H1 (cell line): Measurements from ENCODE around the gene GAGE12D. TPM values are rescaled to one million over a fixed set of nuclear protein-coding genes. Genes with fewer than 3 reads are reported as not detected.
"Not testable (repeated sequence)": the region's sequence is repeated elsewhere in the genome, so short reads cannot be mapped to it uniquely, and the experiment has no call there.

Source experiments
- CTCF ChIA-PET: fragments of 300-600 bp; sonication (Branson Sonifier 250); formaldehyde crosslinking; loops from one replicate; lab custom pipeline; 2021; ENCODE audit not compliant: partially characterized antibody; lab: Charles Lee
- POLR2A ChIA-PET: fragments of 300-600 bp; sonication (Branson Sonifier 250); formaldehyde crosslinking; loops from one replicate; lab custom pipeline; 2021; ENCODE audit warnings: inconsistent platforms; ENCODE audit not compliant: partially characterized antibody; lab: Charles Lee
- DNase-seq, 2 experiments: peaks; one replicate each; pipeline versions ENCODE4 v3.0.0 to v3.0.0-alpha.2; 2010 to 2022; ENCODE audit warnings: low spot score in 2 of 2, low read depth in 1 of 2, mixed read lengths in 1 of 2
- FAIRE-seq: peaks from 2 replicates; lab custom pipeline; 2011; peaks lifted over from hg19 to GRCh38; lab: Jason Lieb, UNC
- H2AFZ ChIP-seq: 2 replicates; pipeline ENCODE4 v1.8.1; 2012; ENCODE audit warnings: low read length, inconsistent platforms
- H2AK5ac ChIP-seq: 2 replicates; pipeline ENCODE4 v1.6.1; 2013; ENCODE audit warnings: low read depth, low read length
- H2BK120ac ChIP-seq: replicated peaks from 2 replicates; pipeline ENCODE3; 2013; ENCODE audit warnings: low read depth, low read length, inconsistent platforms
- H2BK12ac ChIP-seq: 2 replicates; pipeline ENCODE4 v1.6.1; 2013; ENCODE audit warnings: low read depth, low read length
- H2BK15ac ChIP-seq: 2 replicates; pipeline ENCODE4 v1.6.1; 2013; ENCODE audit warnings: low read length
- H2BK20ac ChIP-seq: 2 replicates; pipeline ENCODE4 v1.6.1; 2013; ENCODE audit warnings: low read length
- H2BK5ac ChIP-seq: 2 replicates; pipeline ENCODE4 v1.6.1; 2013; ENCODE audit warnings: low read depth, low read length
- H3K14ac ChIP-seq: 2 replicates; pipeline ENCODE4 v1.6.1; 2013; ENCODE audit warnings: inconsistent platforms; ENCODE audit not compliant: insufficient read length
- H3K18ac ChIP-seq: 2 replicates; pipeline ENCODE4 v1.6.1; 2013; ENCODE audit warnings: low read length; ENCODE audit errors: extremely low read depth
- H3K23ac ChIP-seq: 2 replicates; pipeline ENCODE4 v1.6.1; 2013; ENCODE audit warnings: inconsistent platforms; ENCODE audit not compliant: insufficient read length
- H3K23me2 ChIP-seq: 2 replicates; pipeline ENCODE4 v1.6.1; 2013; ENCODE audit warnings: low read depth, low read length
- H3K27ac ChIP-seq: 2 replicates; pipeline ENCODE4 v1.6.1; 2011; ENCODE audit warnings: low read depth, low read length, inconsistent platforms
- H3K27me3 ChIP-seq, 4 experiments: replicated peaks in 1 of 4; 1 replicate in 1 of 4; 2 replicates in 3 of 4; pipeline versions ENCODE4 v1.6.1 to v1.8.1; 2011 to 2013; ENCODE audit warnings: low read length in 3 of 4, mild to moderate bottlenecking in 3 of 4, inconsistent platforms in 2 of 4, mixed read lengths in 2 of 4, moderate library complexity in 1 of 4; ENCODE audit not compliant: control insufficient read depth in 3 of 4, insufficient read depth in 3 of 4; ENCODE audit errors: extremely low read depth in 1 of 4
- H3K36me3 ChIP-seq, 4 experiments: 2 replicates each; pipeline versions ENCODE4 v1.6.1 to v1.8.1; 2011 to 2013; ENCODE audit warnings: mild to moderate bottlenecking in 4 of 4, low read length in 3 of 4, moderate library complexity in 2 of 4, control low read depth in 1 of 4, inconsistent platforms in 1 of 4; ENCODE audit not compliant: insufficient read depth in 4 of 4, control insufficient read depth in 2 of 4
- H3K4ac ChIP-seq: replicated peaks from 2 replicates; pipeline ENCODE3; 2013; ENCODE audit warnings: low read length, low read depth, mixed read lengths, inconsistent platforms; ENCODE audit not compliant: insufficient read length
- H3K4me1 ChIP-seq, 4 experiments: replicated peaks in 1 of 4; 1 replicate in 1 of 4; 2 replicates in 3 of 4; pipeline versions ENCODE4 v1.6.1 to v1.8.1; 2011 to 2013; ENCODE audit warnings: low read length in 3 of 4, inconsistent platforms in 2 of 4, mixed read lengths in 1 of 4; ENCODE audit not compliant: insufficient read depth in 4 of 4, control insufficient read depth in 3 of 4
- H3K4me2 ChIP-seq, 2 experiments: 2 replicates each; pipeline versions ENCODE4 v1.6.1 to v1.8.1; 2011 to 2013; ENCODE audit warnings: low read depth in 2 of 2, low read length in 2 of 2, control low read depth in 1 of 2, inconsistent platforms in 1 of 2, mild to moderate bottlenecking in 1 of 2; ENCODE audit not compliant: insufficient read depth in 1 of 2
- H3K4me3 ChIP-seq, 4 experiments: fragments of 200-600, 300-600 bp in 1 of 4; sonication (generic), shearing (Covaris generic), sonication (Bioruptor Twin) in 1 of 4; 2 replicates each; pipeline versions ENCODE4 v1.5.1 to v1.8.1; 2011 to 2016; ENCODE audit warnings: low read length in 4 of 4, low read depth in 3 of 4, control low read depth in 2 of 4, inconsistent platforms in 2 of 4, mild to moderate bottlenecking in 2 of 4, mixed read lengths in 1 of 4, moderate library complexity in 1 of 4; ENCODE audit not compliant: insufficient read depth in 2 of 4; ENCODE audit errors: extremely low read depth in 1 of 4
- H3K56ac ChIP-seq: replicated peaks from 2 replicates; pipeline ENCODE3; 2013; ENCODE audit warnings: low read depth, mild to moderate bottlenecking, mixed read lengths, low read length, inconsistent platforms; ENCODE audit not compliant: insufficient read length
- H3K79me1 ChIP-seq: 2 replicates; pipeline ENCODE4 v1.6.1; 2013; ENCODE audit warnings: low read depth, low read length, control low read depth
- H3K79me2 ChIP-seq, 2 experiments: 2 replicates each; pipeline versions ENCODE4 v1.6.1 to v1.8.1; 2012 to 2013; ENCODE audit warnings: low read length in 2 of 2, mild to moderate bottlenecking in 2 of 2, inconsistent platforms in 1 of 2; ENCODE audit not compliant: insufficient read depth in 2 of 2, control insufficient read depth in 1 of 2
- H3K9ac ChIP-seq, 4 experiments: replicated peaks in 1 of 4; 1 replicate in 1 of 4; 2 replicates in 3 of 4; pipeline versions ENCODE4 v1.6.1 to v1.8.1; 2011 to 2013; ENCODE audit warnings: low read depth in 3 of 4, low read length in 3 of 4, control low read depth in 2 of 4, mild to moderate bottlenecking in 2 of 4, moderate library complexity in 2 of 4, inconsistent platforms in 1 of 4; ENCODE audit errors: extremely low read depth in 1 of 4
- H3K9me3 ChIP-seq, 2 experiments: 2 replicates each; pipeline versions ENCODE4 v1.6.1 to v1.8.1; 2012 to 2013; ENCODE audit warnings: mild to moderate bottlenecking in 2 of 2, moderate library complexity in 2 of 2, control low read depth in 1 of 2, inconsistent platforms in 1 of 2, low read depth in 1 of 2, low read length in 1 of 2, mixed read lengths in 1 of 2; ENCODE audit not compliant: insufficient read depth in 2 of 2
- H4K20me1 ChIP-seq, 2 experiments: replicated peaks in 1 of 2; 2 replicates each; pipeline versions ENCODE3 to v1.8.1; 2011 to 2013; ENCODE audit warnings: inconsistent platforms in 2 of 2, low read length in 2 of 2, mild to moderate bottlenecking in 1 of 2; ENCODE audit not compliant: insufficient read depth in 2 of 2, control insufficient read depth in 1 of 2
- H4K5ac ChIP-seq: 2 replicates; pipeline ENCODE4 v1.6.1; 2013; ENCODE audit warnings: low read length, low read depth, mixed read lengths, inconsistent platforms; ENCODE audit not compliant: insufficient read length
- H4K8ac ChIP-seq: 2 replicates; pipeline ENCODE4 v1.8.0; 2013; ENCODE audit warnings: mild to moderate bottlenecking, moderate library complexity, low read length, inconsistent platforms; ENCODE audit not compliant: insufficient read depth; ENCODE audit errors: extremely low read depth
- H4K91ac ChIP-seq: replicated peaks from 2 replicates; pipeline ENCODE3; 2013; ENCODE audit warnings: low read length, mixed read lengths, inconsistent platforms; ENCODE audit not compliant: insufficient read length
- WGBS, 2 experiments: shearing (Covaris generic) in 1 of 2; methylation state at CpG; one replicate each; pipeline versions ENCODE4 v1.1.6 to v1.1.7; 2013 to 2015; ENCODE audit warnings: low lambda C conversion rate in 2 of 2, mixed read lengths in 2 of 2, inconsistent platforms in 1 of 2, low coverage in 1 of 2, missing lambda C conversion rate in 1 of 2; ENCODE audit not compliant: insufficient replicate concordance in 2 of 2, insufficient coverage in 1 of 2, insufficient read length in 1 of 2; ENCODE audit errors: extremely low coverage in 1 of 2, missing lambda C conversion rate in 1 of 2; 5-methylcytosine and 5-hydroxymethylcytosine counted together
- polyA plus RNA-seq, 7 experiments: library from polyadenylated mRNA; depleted of rRNA in 3 of 7; stranded (reverse) in 5 of 7; unstranded in 2 of 7; fragments of >200 nt in 5 of 7; fragments of 200-250 nt in 2 of 7; gene quantifications; 1 replicate in 5 of 7; 2 replicates in 1 of 7; 4 replicates in 1 of 7; pipeline versions ENCODE4 v1.2.1 to v1.2.3, GENCODE V29; 2011 to 2013; ENCODE audit warnings: missing spikeins in 2 of 7, mixed read lengths in 2 of 7
- total RNA-seq: library from RNA; stranded (reverse); fragmentation: NEBNext Ultra II Directional; extraction: Animal tissue kit (Norgen Biotek cat#: 25700); gene quantifications from 2 replicates; pipeline ENCODE4 v1.2.1, GENCODE V29; 2021

GAGE12D gene
- total and polyA plus RNA-seq, 2 of the 8 experiments (the other 6 are each of a cell fraction or from before 2014, with no cell fraction given): not detected

DNA sequence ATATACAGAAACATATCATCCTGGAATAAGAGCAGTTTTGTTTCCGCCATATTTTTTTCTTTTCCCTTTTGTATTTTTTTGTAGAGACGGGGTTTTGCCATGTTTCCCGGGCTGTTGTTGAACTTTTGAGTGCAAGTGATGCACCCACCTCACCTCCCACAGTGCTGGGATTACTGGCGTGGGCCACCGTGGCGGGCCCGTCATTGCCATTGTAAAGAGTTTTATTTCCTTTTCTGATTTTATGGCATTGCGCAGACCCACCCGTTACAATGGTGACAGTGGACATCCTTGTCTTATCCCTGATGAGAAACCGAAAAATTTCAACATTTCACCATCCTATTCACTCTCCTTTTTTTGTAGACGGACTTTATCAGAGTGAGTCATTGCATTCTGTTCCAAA is 27.2 kb downstream of the GAGE12D start:
- H2BK120ac ChIP-seq, POLR2A ChIA-PET, H3K4me2 ChIP-seq, FAIRE-seq, H4K5ac ChIP-seq, H2BK12ac ChIP-seq, H3K79me1 ChIP-seq, H4K20me1 ChIP-seq, H2BK20ac ChIP-seq, H3K9ac ChIP-seq, H3K4me1 ChIP-seq, H2AK5ac ChIP-seq, H2AFZ ChIP-seq, H3K14ac ChIP-seq, CTCF ChIA-PET, H3K9me3 ChIP-seq, H4K91ac ChIP-seq, H3K4me3 ChIP-seq, H2BK15ac ChIP-seq, H3K27ac ChIP-seq, H3K18ac ChIP-seq, H3K79me2 ChIP-seq, H3K23me2 ChIP-seq, DNase-seq, H4K8ac ChIP-seq, H2BK5ac ChIP-seq, H3K56ac ChIP-seq, H3K27me3 ChIP-seq, H3K4ac ChIP-seq, H3K23ac ChIP-seq, H3K36me3 ChIP-seq: not testable (repeated sequence)
- 87% methylated on average over 7 of the region's 11 CpGs; no CpG with 5 or more reads in 1 of the 2 experiments for WGBS, 2 experiments

- H3K14ac ChIP-seq, H2BK20ac ChIP-seq, H3K56ac ChIP-seq, H2BK15ac ChIP-seq, H4K20me1 ChIP-seq, H4K8ac ChIP-seq, POLR2A ChIA-PET, FAIRE-seq, H2BK120ac ChIP-seq, H2BK5ac ChIP-seq, H2BK12ac ChIP-seq, CTCF ChIA-PET, H3K27me3 ChIP-seq, H3K79me2 ChIP-seq, H3K79me1 ChIP-seq, H3K4me3 ChIP-seq, H3K9me3 ChIP-seq, H4K91ac ChIP-seq, H3K23ac ChIP-seq, H4K5ac ChIP-seq, H3K4me2 ChIP-seq, H2AK5ac ChIP-seq, H3K18ac ChIP-seq, H2AFZ ChIP-seq, H3K4ac ChIP-seq, H3K9ac ChIP-seq, H3K23me2 ChIP-seq, H3K36me3 ChIP-seq, H3K27ac ChIP-seq, H3K4me1 ChIP-seq, DNase-seq: not testable (repeated sequence)
- WGBS, 2 experiments: 99% methylated on average over 7 of the region's 13 CpGs; no CpG with 5 or more reads in 1 of the 2 experiments
Measured at GRCh38 chrX:49569152-49569551, 27.6 kb downstream of the GAGE12D start.
